GM21526 (cell line): ENCODE data around the gene PPIL1.
"Not testable (repeated sequence)": the region's sequence is repeated elsewhere in the genome, so short reads cannot be mapped to it uniquely, and the experiment has no call there.

Experiments used
- ATAC-seq: cut with Tn5 transposase; IDR thresholded peaks from one replicate; pipeline ENCODE4 v1.9.1; 2021; ENCODE audit warnings: moderate library complexity; ENCODE audit not compliant: unreplicated experiment, low FRiP score

Gene PPIL1

GRCh38 chr6:36874443-36875249 lies at the start of gene PPIL1:
TSS of gene PPIL1 (minus strand) at chr6:36874803. CDS start at chr6:36874772, 31 bp downstream.
- peak; percentile 72 for ATAC-seq

DNA sequence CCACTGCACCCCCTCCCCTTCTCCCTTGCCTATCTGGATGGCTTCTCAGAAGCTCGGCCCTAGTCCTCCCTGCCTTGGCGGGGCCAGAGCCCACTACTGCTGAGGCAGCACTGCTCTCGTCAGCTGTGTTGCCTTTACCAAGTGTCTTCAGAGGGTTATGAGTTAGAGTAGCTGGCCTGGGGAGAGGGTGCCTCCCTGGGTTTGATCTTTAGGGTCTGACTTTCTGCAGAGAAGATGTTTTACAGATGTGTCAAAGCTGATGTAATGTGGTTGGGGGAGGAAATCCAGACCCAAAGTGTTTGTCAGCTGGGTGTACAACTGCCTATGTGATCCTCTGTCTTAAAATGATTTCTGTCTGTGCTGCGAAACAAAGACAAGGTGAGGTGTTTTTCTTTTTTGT lies 49.5 kb upstream of the PPIL1 start:
- no peak for ATAC-seq

DNA sequence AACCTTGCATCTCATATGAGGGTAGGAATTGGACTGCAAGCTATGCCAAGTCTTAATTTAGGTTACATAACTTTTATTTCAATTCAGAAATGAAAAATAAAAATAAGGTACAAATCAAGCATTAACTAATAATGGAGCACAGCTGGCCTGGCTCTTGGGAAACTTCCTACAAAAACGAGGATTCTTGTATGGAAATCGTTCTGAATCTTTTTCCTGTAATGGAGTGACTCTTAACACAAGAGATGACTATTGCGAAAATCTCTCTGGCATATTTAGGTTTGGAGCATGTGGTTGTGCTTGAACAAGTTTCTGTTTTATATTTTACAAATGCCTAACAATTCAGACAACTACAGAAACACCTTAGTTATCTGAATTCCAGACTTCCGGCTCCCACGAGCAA lies 45.9 kb upstream of the PPIL1 start:
- no peak for ATAC-seq

- ATAC-seq, result no peak
Measured at GRCh38 chr6:36920049-36920448, 45.4 kb upstream of the PPIL1 start.

GRCh38 chr6:36917541-36918193 lies 43.1 kb upstream of the PPIL1 start:
- no peak for ATAC-seq

GRCh38 chr6:36916126-36916525 lies 41.5 kb upstream of the PPIL1 start:
- no peak for ATAC-seq

GRCh38 chr6:36915599-36915998 lies 41.0 kb upstream of the PPIL1 start:
- ATAC-seq, result no peak

GRCh38 chr6:36914227-36914794 lies 39.7 kb upstream of the PPIL1 start:
- ATAC-seq, result no peak

DNA sequence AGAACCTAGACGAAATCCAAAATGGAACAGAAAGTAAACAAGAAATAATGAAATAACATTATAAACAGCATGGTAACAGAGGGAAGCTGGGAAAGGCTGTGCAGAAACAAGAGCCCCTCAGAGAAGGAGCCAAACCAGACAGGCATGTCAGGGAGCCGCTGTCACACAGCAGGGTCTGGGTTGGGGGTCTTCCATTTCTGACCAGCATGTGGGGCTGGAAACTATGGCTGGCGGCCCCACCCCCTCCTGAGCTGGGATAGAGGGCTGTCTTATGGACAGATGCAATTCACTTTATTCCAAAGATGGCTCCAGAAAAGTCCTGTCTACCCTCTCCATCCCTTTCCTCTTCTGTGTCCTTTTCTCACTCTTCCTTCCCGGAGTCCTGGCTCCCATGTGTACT lies 38.5 kb upstream of the PPIL1 start:
- no peak for ATAC-seq

DNA sequence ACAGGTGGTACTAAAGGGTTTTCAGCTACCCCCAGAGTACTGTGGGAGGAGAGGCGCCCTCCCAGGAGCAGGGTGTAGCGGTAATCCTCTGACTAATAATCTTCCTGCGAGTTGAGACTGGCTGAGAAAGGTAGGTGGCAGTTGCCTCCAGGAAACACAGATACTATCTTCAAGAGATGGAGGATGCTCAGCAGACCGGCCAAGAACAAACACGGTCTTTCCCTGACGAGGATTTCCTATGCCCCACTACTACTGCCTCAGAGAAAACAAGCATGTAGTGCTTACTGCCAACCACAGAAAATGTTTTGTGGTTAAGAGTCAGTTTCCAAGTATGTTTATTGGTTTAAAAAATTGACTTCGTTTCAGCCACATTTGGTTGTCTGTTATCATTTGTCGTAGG lies 38.0 kb upstream of the PPIL1 start:
- ATAC-seq, result peak; percentile 79

DNA sequence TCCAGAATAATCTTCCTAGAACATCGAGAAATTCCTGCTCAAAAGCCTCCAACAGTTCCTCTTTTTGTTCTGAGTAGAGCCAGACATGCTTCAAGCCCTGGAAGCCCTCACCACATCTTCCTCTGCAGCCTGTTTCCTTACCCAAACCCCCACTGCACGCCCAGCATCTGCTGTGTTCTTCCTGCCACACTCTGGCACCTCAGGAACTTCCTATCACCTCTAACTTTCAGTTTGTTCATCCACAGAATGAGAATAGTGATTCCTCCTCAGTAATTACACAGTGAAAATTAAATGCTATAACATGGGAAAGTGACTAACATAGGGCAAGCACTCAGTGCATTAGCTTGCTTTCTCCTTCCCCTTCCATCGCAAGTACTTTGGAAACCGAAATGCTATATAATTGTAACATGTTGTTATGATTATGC lies 37.4 kb upstream of the PPIL1 start:
- peak; percentile 12 for ATAC-seq

DNA sequence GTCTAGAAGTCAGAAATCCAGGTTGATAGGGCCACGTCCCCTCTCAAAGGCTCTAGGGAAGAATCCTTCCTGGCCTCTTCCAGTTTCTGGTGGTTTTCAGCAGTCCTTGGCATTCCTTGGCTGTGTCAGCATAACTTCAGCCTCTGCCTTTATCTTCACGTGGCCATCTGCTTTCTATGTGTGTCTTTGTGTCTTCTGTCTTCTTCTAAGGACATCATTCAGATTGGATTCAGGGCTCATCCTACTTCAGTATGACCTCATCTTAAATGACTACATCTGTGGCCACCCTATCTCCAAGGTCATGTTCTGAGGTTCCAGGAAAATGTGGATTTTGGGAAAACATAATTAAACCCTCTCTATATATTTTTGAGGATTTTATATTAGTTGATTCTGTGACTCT lies 34.1 kb upstream of the PPIL1 start:
- no peak for ATAC-seq

DNA sequence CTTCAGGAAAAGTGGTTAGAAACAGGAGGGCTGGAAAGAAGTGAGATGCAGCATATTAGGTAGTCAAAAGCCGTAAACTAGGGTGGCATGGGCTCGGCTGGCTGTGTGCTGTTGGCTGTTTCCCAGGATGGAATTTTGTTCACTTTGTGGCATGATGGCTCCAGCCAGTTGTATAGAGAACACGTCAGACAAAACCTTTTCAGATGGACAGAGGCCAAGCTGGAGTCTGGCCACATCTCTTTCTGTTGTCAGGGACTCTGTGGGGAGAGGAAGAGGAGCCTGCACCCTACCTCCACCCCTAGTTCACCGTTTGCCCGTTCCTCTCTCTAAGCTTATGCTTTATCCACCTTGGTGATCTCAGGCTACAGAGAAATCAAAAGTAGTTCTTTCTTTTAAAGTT lies 33.2 kb upstream of the PPIL1 start:
- ATAC-seq, result no peak

DNA sequence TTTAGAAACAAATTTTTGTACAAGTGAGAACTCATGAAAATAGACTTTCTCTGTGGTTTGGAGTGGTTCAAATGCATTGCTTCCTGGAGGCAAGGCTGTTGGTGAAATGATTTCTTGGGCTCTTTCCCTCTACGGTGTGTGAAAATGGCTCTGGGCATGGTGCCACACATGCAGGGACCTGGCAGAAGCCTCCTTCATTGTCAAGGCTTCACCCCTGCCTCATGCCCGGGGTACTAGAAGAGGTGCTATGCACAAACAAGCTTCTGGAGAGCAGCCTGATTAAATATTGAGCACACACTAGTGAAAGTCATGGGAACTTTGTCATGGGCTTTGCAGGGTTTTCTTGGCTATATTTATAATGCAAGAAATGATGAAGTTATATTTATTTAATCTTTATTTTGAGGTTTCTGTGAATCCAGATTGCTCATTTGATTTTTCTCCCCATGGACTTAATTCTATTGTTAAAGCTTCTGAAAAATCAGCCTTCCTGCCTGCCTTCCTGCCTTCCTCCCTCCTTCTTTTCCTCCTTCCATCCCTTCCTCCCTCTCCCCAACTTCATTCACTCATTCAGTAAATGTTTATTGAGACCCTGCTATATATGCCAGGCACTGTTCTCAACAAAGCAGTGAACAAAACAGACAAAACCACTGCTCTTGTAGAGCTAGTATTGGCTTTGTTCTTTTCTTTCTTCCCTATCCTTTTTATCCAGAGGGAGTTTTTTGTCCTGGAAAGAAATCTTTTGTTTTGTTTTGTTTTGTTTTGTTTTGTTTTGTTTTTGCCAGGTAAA lies 32.1 kb upstream of the PPIL1 start:
- ATAC-seq, result no peak

DNA sequence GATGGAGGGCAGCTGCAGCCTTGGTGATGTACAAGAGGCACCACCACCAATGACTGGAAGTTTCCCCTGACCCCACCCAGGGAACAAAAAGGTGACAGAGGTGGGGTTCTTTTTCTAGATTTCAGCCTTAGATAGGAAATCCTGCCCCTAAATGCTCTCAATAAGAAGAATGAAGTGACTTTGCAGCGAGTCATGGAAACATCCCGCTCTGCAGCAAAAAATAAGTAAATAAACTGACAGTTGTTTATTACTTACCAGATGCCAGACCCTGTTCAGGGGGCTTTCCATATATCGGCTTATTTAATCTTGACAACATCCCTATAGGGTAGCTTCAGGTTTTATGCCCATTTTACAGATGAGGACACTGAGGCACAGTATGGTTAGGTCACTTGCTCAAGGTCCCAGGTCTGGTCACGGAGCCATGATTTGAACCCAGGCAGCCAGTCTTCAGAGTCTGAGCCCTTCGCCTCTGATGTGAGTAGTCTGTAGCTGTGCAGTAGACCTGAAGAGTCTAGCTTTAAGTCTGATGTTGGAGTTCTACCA lies 30.3 kb upstream of the PPIL1 start:
- no peak for ATAC-seq

DNA sequence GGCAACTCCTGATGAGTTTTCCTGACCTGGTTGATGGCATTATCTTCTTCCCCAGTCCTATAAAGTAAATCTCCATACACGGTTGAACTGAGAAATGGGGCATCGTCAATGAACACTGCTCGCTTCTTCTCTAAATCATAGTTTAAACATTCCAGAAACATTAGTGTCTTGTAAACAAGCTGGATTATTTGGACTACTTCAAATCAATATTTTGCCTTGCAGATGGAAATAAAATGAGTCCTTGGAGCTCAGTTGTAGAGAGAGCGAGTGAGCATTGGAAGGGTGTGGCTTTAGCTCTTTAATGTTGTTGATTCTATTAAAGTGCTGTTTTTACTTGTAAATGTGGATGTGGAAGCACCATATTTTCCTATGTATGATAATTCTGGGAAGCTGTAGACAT lies 29.5 kb upstream of the PPIL1 start:
- ATAC-seq, result no peak

DNA sequence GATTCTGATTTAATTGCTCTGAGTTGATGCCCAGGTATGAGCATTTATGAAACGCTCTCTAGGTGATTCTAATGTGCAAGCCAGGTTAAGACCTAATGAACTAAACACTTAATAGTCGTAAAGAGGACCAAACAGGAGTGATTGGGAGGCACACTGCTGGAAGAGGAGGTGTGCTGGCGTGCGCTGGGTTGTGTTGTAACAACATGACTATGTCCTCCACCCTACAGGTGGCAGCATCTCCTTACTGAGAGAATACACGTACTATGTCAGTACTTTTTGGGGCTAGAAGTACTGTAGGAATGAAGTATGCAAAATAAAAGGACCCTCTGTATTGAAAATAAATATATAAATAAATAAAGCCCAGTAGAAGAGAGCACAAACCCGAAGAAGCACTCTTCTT lies 23.0 kb upstream of the PPIL1 start:
- no peak for ATAC-seq

DNA sequence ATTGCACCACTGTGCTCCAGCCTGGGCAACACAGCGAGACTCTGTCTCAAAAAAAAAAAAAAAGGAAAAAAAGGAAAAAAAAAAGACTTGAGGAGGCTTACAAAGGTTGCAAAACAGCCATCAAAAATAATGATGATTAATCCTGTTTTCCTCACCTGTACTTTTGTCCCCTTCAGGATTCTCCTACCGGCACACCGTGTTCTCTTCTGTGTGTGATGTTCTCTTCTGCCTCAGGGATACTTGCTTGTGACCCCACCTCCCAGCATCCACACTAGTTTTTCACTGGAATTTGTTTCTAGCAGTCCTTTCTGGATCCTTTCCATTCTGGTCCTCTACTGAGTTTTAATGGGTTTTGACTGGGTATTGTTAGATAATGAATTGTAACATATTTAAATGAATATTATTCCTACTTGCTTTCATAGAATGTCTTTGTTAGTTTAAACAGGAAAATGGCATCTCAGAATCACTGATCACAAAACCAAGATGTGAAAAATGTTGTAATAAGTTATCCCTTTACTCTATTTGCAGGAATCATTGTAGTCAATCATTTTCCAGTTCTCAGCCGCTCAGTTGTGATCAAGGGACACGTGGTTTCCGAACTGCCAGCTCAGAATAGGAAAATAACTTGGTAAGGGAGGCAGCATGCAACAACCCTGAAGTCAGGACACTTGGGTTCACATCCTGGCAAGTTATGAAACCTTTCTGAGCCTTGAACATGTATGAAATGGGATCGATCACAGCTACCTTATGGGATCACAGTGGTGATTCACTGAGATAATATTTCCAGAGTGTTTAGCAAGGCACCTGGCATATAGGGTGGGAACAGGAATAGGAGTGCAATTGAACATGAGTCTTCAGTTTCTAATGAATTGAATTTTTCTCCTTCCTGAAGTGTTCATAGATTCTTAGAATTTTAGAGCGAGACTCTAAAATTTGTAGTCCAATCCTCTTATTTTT lies 19.7 kb upstream of the PPIL1 start:
- ATAC-seq, result no peak

DNA sequence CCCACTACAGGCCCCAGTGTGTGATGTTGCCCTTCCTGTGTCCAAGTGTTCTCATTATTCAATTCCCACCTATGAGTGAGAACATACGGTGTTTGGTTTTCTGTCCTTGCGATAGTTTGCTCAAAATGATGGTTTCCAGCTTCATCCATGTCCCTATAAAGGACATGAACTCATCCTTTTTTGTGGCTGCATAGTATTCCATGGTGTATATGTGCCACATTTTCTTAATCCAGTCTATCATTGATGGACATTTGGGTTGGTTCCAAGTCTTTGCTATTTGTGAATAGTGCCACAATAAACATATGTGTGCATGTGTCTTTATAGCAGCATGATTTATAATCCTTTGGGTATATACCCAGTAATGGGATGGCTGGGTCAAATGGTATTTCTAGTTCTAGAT lies 16.6 kb upstream of the PPIL1 start:
- ATAC-seq, result not testable (repeated sequence)
